MCF 10A (cell line): ENCODE results near the gene ZNF219. TPM values are rescaled to one million over a fixed set of nuclear protein-coding genes. Genes with fewer than 3 reads are reported as not detected.

ENCODE experiments used
- BruUV-seq: library from RNA; stranded (reverse); fragments of 400-500 nt; replicated peaks from 2 replicates; lab custom pipeline; 2021; lab: Mats Ljungman, UMichigan
- CTCF ChIA-PET: fragments of 300-600 bp; sonication (Branson Sonifier 250); formaldehyde crosslinking; extraction: SDS; loops from one replicate; lab custom pipeline; 2021; ENCODE audit warnings: antibody characterized with exemption, inconsistent platforms; lab: Yijun Ruan, JAX
- POLR2A ChIA-PET: fragments of 300-600, 350-650 bp; sonication (Branson Sonifier 250); formaldehyde crosslinking; extraction: SDS; loops from one replicate; lab custom pipeline; 2020; ENCODE audit warnings: antibody characterized with exemption, inconsistent platforms; lab: Yijun Ruan, JAX
- DNase-seq: peaks from one replicate; pipeline ENCODE4 v3.0.0-alpha.2; 2018; ENCODE audit not compliant: unreplicated experiment
- H3K27ac Mint-ChIP-seq: one replicate; pipeline ENCODE4 v1.8.0; 2022; ENCODE audit warnings: mild to moderate bottlenecking, low read depth, mixed read lengths; ENCODE audit not compliant: unreplicated experiment
- H3K27me3 Mint-ChIP-seq: one replicate; pipeline ENCODE4 v1.8.0; 2022; ENCODE audit warnings: mixed read lengths; ENCODE audit not compliant: insufficient read depth, unreplicated experiment
- H3K36me3 Mint-ChIP-seq: one replicate; pipeline ENCODE4 v1.8.0; 2022; ENCODE audit warnings: mild to moderate bottlenecking, moderate library complexity, mixed read lengths; ENCODE audit not compliant: insufficient read depth, unreplicated experiment
- H3K4me1 Mint-ChIP-seq: one replicate; pipeline ENCODE4 v1.8.0; 2022; ENCODE audit warnings: mixed read lengths; ENCODE audit not compliant: insufficient read depth, unreplicated experiment
- H3K4me3 Mint-ChIP-seq: one replicate; pipeline ENCODE4 v1.8.0; 2022; ENCODE audit warnings: mild to moderate bottlenecking, moderate library complexity, mixed read lengths; ENCODE audit not compliant: unreplicated experiment
- H3K9me3 Mint-ChIP-seq: one replicate; pipeline ENCODE4 v1.8.0; 2022; ENCODE audit warnings: mixed read lengths; ENCODE audit not compliant: unreplicated experiment
- CTCF ChIP-seq: fragments of 200-600 bp; IDR thresholded peaks from one replicate; pipeline ENCODE4 v1.8.0; 2022; ENCODE audit warnings: antibody characterized with exemption, mild to moderate bottlenecking; ENCODE audit not compliant: unreplicated experiment
- intact Hi-C: fragments of 100-400 bp; cut with micrococcal nuclease; formaldehyde crosslinking; loops from 2 replicates; pipeline ENCODE4 v1.14.1; 2022
- total RNA-seq: library from RNA; stranded (reverse); gene quantifications from 2 replicates; pipeline ENCODE4 v1.2.3, GENCODE V29; 2022

Gene ZNF219
- total RNA-seq, 1 experiment from 2014 or later, result 33.8 TPM

- POLR2A ChIA-PET, result interaction anchor here (0.5 to 3.7 kb wide), 11 partner anchors 14 to 1860 kb away, joined by 3 to 38 read pairs (median 4); partner anchors contain the start of genes METTL17 and RNASE8
- peaks cover 3% of the 10 kb centered on the region for H3K27me3 Mint-ChIP-seq
- peaks cover 12% of the 10 kb centered on the region for H3K36me3 Mint-ChIP-seq
- H3K4me1 Mint-ChIP-seq, result peaks cover 26% of the 10 kb centered on the region
- peak; percentile 23 for DNase-seq
- no peak for TF ChIP-seq CTCF
- peak overlapping the region; percentile 83 for H3K4me3 Mint-ChIP-seq
- CTCF ChIA-PET, result interaction anchor here (0.6 to 6.3 kb wide), 24 partner anchors 8 to 407 kb away, joined by 3 to 82 read pairs (median 4); no protein-coding TSS in a partner anchor
- intact Hi-C loops, result loop anchor here (1.0 kb wide), 1 partner anchor 22 kb away; no protein-coding TSS in a partner anchor
- H3K9me3 Mint-ChIP-seq, result no peaks in the 10 kb centered on the region
- peak overlapping the region; percentile 54 for H3K27ac Mint-ChIP-seq
- BruUV-seq, result no TSS peak
These were observed 27.7 kb downstream of the ZNF219 start for GRCh38 chr14:21070610-21071224.

GRCh38 chr14:21070083-21070609 lies 28.3 kb downstream of the ZNF219 start, which contains the start of gene ARHGEF40:
Gene ARHGEF40, plus strand, starts transcription at chr14:21070304. Its CDS starts 93 bp downstream, at chr14:21070397.
- peak; percentile 42 for DNase-seq
- no TSS peak for BruUV-seq
- ChIA-PET POLR2A (interaction anchor here (0.5 to 3.7 kb wide), 10 partner anchors 13 to 1861 kb away, joined by 3 to 38 read pairs (median 4); partner anchors contain the start of gene RNASE8), CTCF (interaction anchor here (0.7 to 6.3 kb wide), 18 partner anchors 8 to 122 kb away, joined by 3 to 82 read pairs (median 6); no protein-coding TSS in a partner anchor)
- no peak for TF ChIP-seq CTCF
- peak within 1 kb of the TSS; percentile 83 for H3K4me3 Mint-ChIP-seq
- peaks cover 26% of the 10 kb centered on the region for H3K4me1 Mint-ChIP-seq
- no peaks in the 10 kb centered on the region for H3K9me3 Mint-ChIP-seq
- intact Hi-C loops, result no loop called here
- peak within 1 kb of the TSS; percentile 54 for H3K27ac Mint-ChIP-seq
- peaks cover 9% of the 10 kb centered on the region for H3K27me3 Mint-ChIP-seq
- peaks cover 12% of the 10 kb centered on the region for H3K36me3 Mint-ChIP-seq

- peak overlapping the region; percentile 54 for H3K27ac Mint-ChIP-seq
- no peaks in the 10 kb centered on the region for H3K9me3 Mint-ChIP-seq
- H3K4me3 Mint-ChIP-seq, result peak overlapping the region; percentile 83
- H3K4me1 Mint-ChIP-seq, result peaks cover 26% of the 10 kb centered on the region
- peaks cover 12% of the 10 kb centered on the region for H3K36me3 Mint-ChIP-seq
- POLR2A ChIA-PET, result interaction anchor here (1.5 to 3.7 kb wide), 3 partner anchors 17 to 55 kb away, joined by 4 to 38 read pairs (median 9); no protein-coding TSS in a partner anchor
- DNase-seq, result no peak
- peaks cover 11% of the 10 kb centered on the region for H3K27me3 Mint-ChIP-seq
- BruUV-seq, result no TSS peak
- CTCF ChIA-PET, result interaction anchor here (0.7 to 5.3 kb wide), 17 partner anchors 12 to 396 kb away, joined by 3 to 127 read pairs (median 11); partner anchors contain the start of genes RNASE7 and TMEM253
- TF ChIP-seq CTCF, result no peak
- intact Hi-C loops, result loop anchor here (5.0 to 10.0 kb wide), 2 partner anchors 65 to 488 kb away; no protein-coding TSS in a partner anchor
These were observed 28.9 kb downstream of the ZNF219 start for GRCh38 chr14:21069388-21070082.
